Activated naive CD8-positive, alpha-beta T cell (primary cell): ENCODE data around the gene NTM.

Source experiments
- H3K27ac Mint-ChIP-seq: one replicate; pipeline ENCODE4 v1.8.0; 2021; ENCODE audit warnings: mixed read lengths
- H3K27me3 Mint-ChIP-seq: one replicate; pipeline ENCODE4 v1.8.0; 2021; ENCODE audit warnings: mixed read lengths
- H3K36me3 Mint-ChIP-seq: one replicate; pipeline ENCODE4 v1.8.0; 2021; ENCODE audit warnings: mixed read lengths
- H3K4me1 Mint-ChIP-seq: one replicate; pipeline ENCODE4 v1.8.0; 2021; ENCODE audit warnings: low read depth, mixed read lengths
- H3K4me3 Mint-ChIP-seq: one replicate; pipeline ENCODE4 v1.8.0; 2021; ENCODE audit warnings: mild to moderate bottlenecking, mixed read lengths
- H3K9me3 Mint-ChIP-seq: one replicate; pipeline ENCODE4 v1.8.0; 2021; ENCODE audit warnings: low read depth, mixed read lengths

Gene NTM

GRCh38 chr11:132020001-132020400 lies 649.6 kb downstream of the NTM start:
- H3K27ac Mint-ChIP-seq = no peak overlapping the region
- H3K27me3 Mint-ChIP-seq = no peaks in the 10 kb centered on the region
- H3K4me3 Mint-ChIP-seq = no peak overlapping the region
- H3K4me1 Mint-ChIP-seq = no peaks in the 10 kb centered on the region
- peaks cover 4% of the 10 kb centered on the region for H3K9me3 Mint-ChIP-seq
- H3K36me3 Mint-ChIP-seq = no peaks in the 10 kb centered on the region

GRCh38 chr11:132022285-132022684 lies 651.9 kb downstream of the NTM start:
- Mint-ChIP-seq H3K27ac (no peak overlapping the region), H3K4me3 (no peak overlapping the region), H3K4me1 (no peaks in the 10 kb centered on the region), H3K36me3 (no peaks in the 10 kb centered on the region), H3K9me3 (no peaks in the 10 kb centered on the region), H3K27me3 (no peaks in the 10 kb centered on the region)

GRCh38 chr11:132022733-132023478 lies 652.5 kb downstream of the NTM start:
- Mint-ChIP-seq H3K9me3 (no peaks in the 10 kb centered on the region), H3K4me1 (no peaks in the 10 kb centered on the region), H3K36me3 (no peaks in the 10 kb centered on the region), H3K4me3 (no peak overlapping the region), H3K27ac (no peak overlapping the region), H3K27me3 (no peaks in the 10 kb centered on the region)

GRCh38 chr11:132024587-132025295 lies 654.3 kb downstream of the NTM start:
- H3K27ac Mint-ChIP-seq = no peak overlapping the region
- H3K27me3 Mint-ChIP-seq = no peaks in the 10 kb centered on the region
- no peak overlapping the region for H3K4me3 Mint-ChIP-seq
- no peaks in the 10 kb centered on the region for H3K4me1 Mint-ChIP-seq
- H3K36me3 Mint-ChIP-seq = no peaks in the 10 kb centered on the region
- no peaks in the 10 kb centered on the region for H3K9me3 Mint-ChIP-seq

- H3K27ac Mint-ChIP-seq = no peak overlapping the region
- no peaks in the 10 kb centered on the region for H3K9me3 Mint-ChIP-seq
- H3K27me3 Mint-ChIP-seq = no peaks in the 10 kb centered on the region
- no peaks in the 10 kb centered on the region for H3K4me1 Mint-ChIP-seq
- H3K4me3 Mint-ChIP-seq = no peak overlapping the region
- no peaks in the 10 kb centered on the region for H3K36me3 Mint-ChIP-seq
These were observed 656.3 kb downstream of the NTM start for GRCh38 chr11:132026746-132027145.

- Mint-ChIP-seq H3K36me3 (no peaks in the 10 kb centered on the region), H3K27ac (no peak overlapping the region), H3K4me3 (no peak overlapping the region), H3K9me3 (no peaks in the 10 kb centered on the region), H3K27me3 (no peaks in the 10 kb centered on the region), H3K4me1 (no peaks in the 10 kb centered on the region)
These were observed 658.2 kb downstream of the NTM start for GRCh38 chr11:132028380-132029240.

- Mint-ChIP-seq H3K27ac (no peak overlapping the region), H3K4me1 (no peaks in the 10 kb centered on the region), H3K9me3 (no peaks in the 10 kb centered on the region), H3K36me3 (no peaks in the 10 kb centered on the region), H3K4me3 (no peak overlapping the region), H3K27me3 (no peaks in the 10 kb centered on the region)
These were observed 660.5 kb downstream of the NTM start for GRCh38 chr11:132030896-132031295.

GRCh38 chr11:132032555-132032954 lies 662.1 kb downstream of the NTM start:
- H3K4me1 Mint-ChIP-seq = no peaks in the 10 kb centered on the region
- H3K4me3 Mint-ChIP-seq = no peak overlapping the region
- H3K36me3 Mint-ChIP-seq = no peaks in the 10 kb centered on the region
- no peaks in the 10 kb centered on the region for H3K9me3 Mint-ChIP-seq
- no peak overlapping the region for H3K27ac Mint-ChIP-seq
- H3K27me3 Mint-ChIP-seq = no peaks in the 10 kb centered on the region

GRCh38 chr11:132033051-132033450 lies 662.6 kb downstream of the NTM start:
- H3K27me3 Mint-ChIP-seq = no peaks in the 10 kb centered on the region
- H3K4me3 Mint-ChIP-seq = no peak overlapping the region

GRCh38 chr11:132035228-132035627 lies 664.8 kb downstream of the NTM start:
- no peaks in the 10 kb centered on the region for H3K27me3 Mint-ChIP-seq

More at GRCh38 chr11:132033051-132033450, 662.6 kb downstream of the NTM start:
- H3K36me3 Mint-ChIP-seq = no peaks in the 10 kb centered on the region
- no peak overlapping the region for H3K27ac Mint-ChIP-seq
- H3K4me1 Mint-ChIP-seq = no peaks in the 10 kb centered on the region
- no peaks in the 10 kb centered on the region for H3K9me3 Mint-ChIP-seq

GRCh38 chr11:132035766-132036165 lies 665.4 kb downstream of the NTM start:
- no peaks in the 10 kb centered on the region for H3K4me1 Mint-ChIP-seq
- H3K36me3 Mint-ChIP-seq = no peaks in the 10 kb centered on the region
- H3K9me3 Mint-ChIP-seq = no peaks in the 10 kb centered on the region
- H3K4me3 Mint-ChIP-seq = no peak overlapping the region
- no peaks in the 10 kb centered on the region for H3K27me3 Mint-ChIP-seq
- no peak overlapping the region for H3K27ac Mint-ChIP-seq

More at GRCh38 chr11:132035228-132035627, 664.8 kb downstream of the NTM start:
- Mint-ChIP-seq H3K9me3 (no peaks in the 10 kb centered on the region), H3K4me3 (no peak overlapping the region), H3K36me3 (no peaks in the 10 kb centered on the region), H3K4me1 (no peaks in the 10 kb centered on the region), H3K27ac (no peak overlapping the region)

GRCh38 chr11:132036220-132036619 lies 665.8 kb downstream of the NTM start:
- Mint-ChIP-seq H3K27ac (no peak overlapping the region), H3K4me1 (no peaks in the 10 kb centered on the region), H3K9me3 (no peaks in the 10 kb centered on the region), H3K36me3 (no peaks in the 10 kb centered on the region), H3K27me3 (peaks cover 2% of the 10 kb centered on the region), H3K4me3 (no peak overlapping the region)

GRCh38 chr11:132036746-132037466 lies 666.5 kb downstream of the NTM start:
- Mint-ChIP-seq H3K9me3 (no peaks in the 10 kb centered on the region), H3K4me3 (no peak overlapping the region), H3K4me1 (no peaks in the 10 kb centered on the region), H3K36me3 (no peaks in the 10 kb centered on the region), H3K27ac (no peak overlapping the region), H3K27me3 (peaks cover 2% of the 10 kb centered on the region)

- Mint-ChIP-seq H3K4me3 (no peak overlapping the region), H3K4me1 (no peaks in the 10 kb centered on the region), H3K27me3 (peaks cover 2% of the 10 kb centered on the region), H3K27ac (no peak overlapping the region), H3K9me3 (no peaks in the 10 kb centered on the region), H3K36me3 (no peaks in the 10 kb centered on the region)
These were observed 667.0 kb downstream of the NTM start for GRCh38 chr11:132037467-132037862.
